ENCODE results near the gene USP3. TPM values are rescaled to one million over a fixed set of nuclear protein-coding genes. Genes with fewer than 3 reads are reported as not detected.

Gene USP3
- total RNA-seq, 1 experiment from 2014 or later, result 36.6 TPM

- no peaks in the 10 kb centered on the region for H3K9me3 Mint-ChIP-seq
- peaks cover 4% of the 10 kb centered on the region; the same call in 1 of the 2 replicates for H3K36me3 Mint-ChIP-seq
- peaks cover 32% of the 10 kb centered on the region for H3K4me1 Mint-ChIP-seq
- ChIA-PET POLR2A (no interaction called here), CTCF (interaction anchor here (0.9 to 5.2 kb wide), 7 partner anchors 13 to 470 kb away, joined by 3 to 63 read pairs (median 13); partner anchors contain the start of gene DAPK2)
- no peak within 1 kb of the TSS for H3K4me3 Mint-ChIP-seq
- H3K27ac Mint-ChIP-seq, result peak within 1 kb of the TSS; percentile 6; the same call in 1 of the 2 replicates
- no peak for TF ChIP-seq ETV6 (CRISPR knock-in tag; IDR thresholded peaks at IDR 0.05)
- TF ChIP-seq ZNF396 (CRISPR knock-in tag; IDR thresholded peaks at IDR 0.05; ENCODE audit: borderline replicate concordance), result no peak
- TF ChIP-seq NFYB (CRISPR knock-in tag; conservative IDR thresholded peaks at IDR 0.05; ENCODE audit: low read depth), result no peak
- no peak for TF ChIP-seq ATF1 (CRISPR knock-in tag; IDR thresholded peaks at IDR 0.05)
- no peak for TF ChIP-seq GTF2I (CRISPR knock-in tag; conservative IDR thresholded peaks at IDR 0.05)
- no peak for TF ChIP-seq ZNF281 (CRISPR knock-in tag; IDR thresholded peaks at IDR 0.05)
- TF ChIP-seq ZMAT4 (CRISPR knock-in tag; IDR thresholded peaks at IDR 0.05), result no peak
- no peak for TF ChIP-seq ESRRA (CRISPR knock-in tag; IDR thresholded peaks at IDR 0.05; ENCODE audit: borderline replicate concordance)
- no peak for TF ChIP-seq ZNF121 (CRISPR knock-in tag; IDR thresholded peaks at IDR 0.05)
- TF ChIP-seq CBFB (CRISPR knock-in tag; IDR thresholded peaks at IDR 0.05; ENCODE audit: low read depth), result no peak
- no peak for TF ChIP-seq ZNF219 (CRISPR knock-in tag; IDR thresholded peaks at IDR 0.05; ENCODE audit: borderline replicate concordance)
- TF ChIP-seq HMGXB4 (CRISPR knock-in tag; IDR thresholded peaks at IDR 0.05), result no peak
- TF ChIP-seq IRF2 (CRISPR knock-in tag; IDR thresholded peaks at IDR 0.05; ENCODE audit: borderline replicate concordance, low read depth), result no peak
- TF ChIP-seq CREM (CRISPR knock-in tag; IDR thresholded peaks at IDR 0.05), result no peak
- DNase-seq (ENCODE audit: low spot score) (no peak), ATAC-seq (no peak)
- H3K27me3 Mint-ChIP-seq (ENCODE audit: low read depth), result peaks cover 13% of the 10 kb centered on the region
These were observed 92.8 kb downstream of the USP3 start, which contains the start of gene FBXL22 for GRCh38 chr15:63597038-63597790. Gene FBXL22 (plus strand): TSS chr15:63597387. CDS start chr15:63597393, 6 bp downstream.

GRCh38 chr15:63597821-63598220 is 93.4 kb downstream of the USP3 start:
- H3K4me1 Mint-ChIP-seq, result peaks cover 32% of the 10 kb centered on the region
- TF ChIP-seq ZNF396 (CRISPR knock-in tag; IDR thresholded peaks at IDR 0.05; ENCODE audit: borderline replicate concordance) (no peak), FOXP4 (CRISPR knock-in tag; IDR thresholded peaks at IDR 0.05) (no peak), ZNF219 (CRISPR knock-in tag; IDR thresholded peaks at IDR 0.05; ENCODE audit: borderline replicate concordance) (no peak), ZNF512 (CRISPR knock-in tag; IDR thresholded peaks at IDR 0.05; ENCODE audit: borderline replicate concordance) (no peak), ATF1 (CRISPR knock-in tag; IDR thresholded peaks at IDR 0.05) (no peak), SOX15 (CRISPR knock-in tag; IDR thresholded peaks at IDR 0.05) (no peak), ETV6 (CRISPR knock-in tag; IDR thresholded peaks at IDR 0.05) (no peak), NFATC4 (CRISPR knock-in tag; IDR thresholded peaks at IDR 0.05) (no peak), ZNF281 (CRISPR knock-in tag; IDR thresholded peaks at IDR 0.05) (no peak), KAT7 (CRISPR knock-in tag; IDR thresholded peaks at IDR 0.05; ENCODE audit: borderline replicate concordance) (no peak)
- peaks cover 4% of the 10 kb centered on the region; the same call in 1 of the 2 replicates for H3K36me3 Mint-ChIP-seq
- ChIA-PET CTCF (interaction anchor here (0.9 to 5.2 kb wide), 7 partner anchors 13 to 470 kb away, joined by 3 to 63 read pairs (median 18); partner anchors contain the start of gene DAPK2), POLR2A (no interaction called here)
- peaks cover 19% of the 10 kb centered on the region for H3K27me3 Mint-ChIP-seq (ENCODE audit: low read depth)
- no peaks in the 10 kb centered on the region for H3K9me3 Mint-ChIP-seq
- ATAC-seq, result no peak
- no peak overlapping the region for H3K27ac Mint-ChIP-seq
- H3K4me3 Mint-ChIP-seq, result no peak overlapping the region
- no peak for DNase-seq (ENCODE audit: low spot score)
